Endothelial cell of umbilical vein (primary cell): ENCODE measurements around the gene CSHL1. TPM values are rescaled to one million over a fixed set of nuclear protein-coding genes. Genes with fewer than 3 reads are reported as not detected.
"Not testable (repeated sequence)": the region's sequence is repeated elsewhere in the genome, so short reads cannot be mapped to it uniquely, and the experiment has no call there.

ENCODE experiments used
- BruUV-seq: library from RNA; stranded (reverse); fragments of 400-500 nt; replicated peaks from 2 replicates; lab custom pipeline; 2021; lab: Mats Ljungman, UMichigan
- CTCF ChIA-PET: fragments of 300-600, 350-600 bp; sonication (Branson Sonifier 250); formaldehyde crosslinking; loops from one replicate; lab custom pipeline; 2021; ENCODE audit warnings: antibody characterized with exemption, inconsistent platforms; lab: Charles Lee
- POLR2A ChIA-PET: fragments of 300-600, 350-600 bp; sonication (Branson Sonifier 250); formaldehyde crosslinking; loops from one replicate; lab custom pipeline; 2021; ENCODE audit warnings: antibody characterized with exemption, inconsistent platforms; lab: Charles Lee
- DNase-seq: peaks from one replicate; pipeline ENCODE4 v3.0.0-alpha.2; 2011; ENCODE audit warnings: low read depth, low spot score
- FAIRE-seq: peaks from 2 replicates; lab custom pipeline; 2011; peaks lifted over from hg19 to GRCh38; lab: Jason Lieb, UNC
- H2AFZ ChIP-seq: 2 replicates; pipeline ENCODE4 v1.6.0; 2012; ENCODE audit warnings: low read depth, low read length, control low read depth, inconsistent platforms
- H3K27ac ChIP-seq: 2 replicates; pipeline ENCODE4 v1.5.1; 2011; ENCODE audit warnings: low read depth, mild to moderate bottlenecking, control low read depth, low read length, moderate library complexity; ENCODE audit not compliant: insufficient read depth
- H3K27me3 ChIP-seq, 2 experiments: 2 replicates each; pipeline versions ENCODE4 v1.6.0 to v1.6.1; 2011; ENCODE audit warnings: low read length in 2 of 2, mixed read lengths in 1 of 2; ENCODE audit not compliant: control insufficient read depth in 2 of 2, insufficient read depth in 2 of 2
- H3K36me3 ChIP-seq, 2 experiments: 2 replicates in 1 of 2; 3 replicates in 1 of 2; pipeline ENCODE4 v1.5.1; 2011; ENCODE audit warnings: low read length in 2 of 2, mild to moderate bottlenecking in 1 of 2, moderate library complexity in 1 of 2; ENCODE audit not compliant: control insufficient read depth in 2 of 2, insufficient read depth in 2 of 2; ENCODE audit errors: extremely low read depth in 1 of 2
- H3K4me1 ChIP-seq: 3 replicates; pipeline ENCODE4 v1.5.1; 2011; ENCODE audit warnings: mild to moderate bottlenecking, low read length; ENCODE audit not compliant: control insufficient read depth, insufficient read depth; ENCODE audit errors: extremely low read depth
- H3K4me2 ChIP-seq: 2 replicates; pipeline ENCODE4 v1.6.1; 2011; ENCODE audit warnings: low read length, control low read depth, mixed read lengths; ENCODE audit not compliant: insufficient read depth
- H3K4me3 ChIP-seq, 3 experiments: fragments of 200-600 bp in 1 of 3; sonication (generic), shearing (Covaris generic) in 1 of 3; replicated peaks in 1 of 3; 2 replicates each; pipeline ENCODE4 v1.5.1; 2011 to 2016; ENCODE audit warnings: control low read depth in 3 of 3, low read length in 3 of 3, mild to moderate bottlenecking in 2 of 3, inconsistent platforms in 1 of 3, low read depth in 1 of 3, moderate library complexity in 1 of 3; ENCODE audit not compliant: insufficient read depth in 1 of 3
- H3K79me2 ChIP-seq: 2 replicates; pipeline ENCODE4 v1.6.0; 2012; ENCODE audit warnings: low read length, inconsistent platforms; ENCODE audit not compliant: control insufficient read depth, insufficient read depth
- H3K9ac ChIP-seq: replicated peaks from 2 replicates; pipeline ENCODE3; 2011; ENCODE audit warnings: low read length, control low read depth; ENCODE audit not compliant: insufficient read depth; ENCODE audit errors: extremely low read depth
- H3K9me1 ChIP-seq: replicated peaks from 3 replicates; pipeline ENCODE4 v1.6.0; 2011; ENCODE audit warnings: mild to moderate bottlenecking, low read length; ENCODE audit not compliant: control insufficient read depth, insufficient read depth; ENCODE audit errors: extremely low read depth
- H3K9me3 ChIP-seq: replicated peaks from 2 replicates; pipeline ENCODE4 v1.5.1; 2012; ENCODE audit warnings: low read length, inconsistent platforms; ENCODE audit not compliant: control insufficient read depth, insufficient read depth
- H4K20me1 ChIP-seq: replicated peaks from 2 replicates; pipeline ENCODE3; 2011; ENCODE audit warnings: mild to moderate bottlenecking, low read length; ENCODE audit not compliant: control insufficient read depth, insufficient read depth; ENCODE audit errors: extremely low read depth
- CTCF ChIP-seq, 2 donors: IDR thresholded peaks; 1 replicate in 1 of 2; 2 replicates in 1 of 2; pipeline ENCODE4 v1.5.1; 2011; ENCODE audit warnings: low read length in 2 of 2, mild to moderate bottlenecking in 2 of 2, moderate library complexity in 2 of 2, control low read depth in 1 of 2, inconsistent platforms in 1 of 2, low read depth in 1 of 2; ENCODE audit not compliant: insufficient read depth in 1 of 2; ENCODE audit errors: extremely low read depth in 1 of 2
- EZH2 ChIP-seq: IDR thresholded peaks from 2 replicates; pipeline ENCODE4 v1.6.1; 2012; ENCODE audit warnings: borderline replicate concordance, low read depth, mild to moderate bottlenecking, moderate library complexity, low read length, inconsistent platforms; ENCODE audit not compliant: severe bottlenecking
- FOS ChIP-seq: IDR thresholded peaks from 2 replicates; pipeline ENCODE4 v1.6.1; 2011; ENCODE audit warnings: mild to moderate bottlenecking, low read length, moderate library complexity, borderline replicate concordance; ENCODE audit not compliant: insufficient read depth
- GATA2 ChIP-seq: IDR thresholded peaks from 2 replicates; pipeline ENCODE4 v1.7.0; 2011; ENCODE audit warnings: low read depth, mild to moderate bottlenecking, moderate library complexity, mixed read lengths, low read length; ENCODE audit not compliant: insufficient read length, insufficient read depth
- JUN ChIP-seq: IDR thresholded peaks from 2 replicates; pipeline ENCODE4 v1.6.1; 2011; ENCODE audit warnings: borderline replicate concordance, low read depth; ENCODE audit not compliant: insufficient read length, insufficient read depth
- MAX ChIP-seq: IDR thresholded peaks from 2 replicates; pipeline ENCODE4 v1.6.1; 2011; ENCODE audit not compliant: insufficient read depth, insufficient read length
- MYC ChIP-seq: IDR thresholded peaks from one replicate; pipeline ENCODE4 v1.6.1; 2011; ENCODE audit warnings: mild to moderate bottlenecking, low read depth, low read length
- POLR2A ChIP-seq: IDR thresholded peaks from 2 replicates; pipeline ENCODE4 v1.6.1; 2012; ENCODE audit warnings: low read depth, mild to moderate bottlenecking, control low read depth, low read length
- POLR2AphosphoS5 ChIP-seq: IDR thresholded peaks from 2 replicates; pipeline ENCODE4 v1.6.1; 2012; ENCODE audit warnings: low read depth, mild to moderate bottlenecking, control low read depth, low read length, moderate library complexity; ENCODE audit not compliant: insufficient read depth
- dilution Hi-C: fragments of 300-500 bp; cut with MboI; formaldehyde crosslinking; loops from one replicate; pipeline ENCODE4 v1.15.0; 2019; ENCODE audit warnings: low sequenced_read_pairs; ENCODE audit not compliant: extremely low pct_ligation_motif_present
- intact Hi-C: fragments of 100-400 bp; cut with micrococcal nuclease; formaldehyde crosslinking; loops from one replicate; pipeline ENCODE4 v1.10.0; 2022
- polyA plus RNA-seq, 4 experiments: library from polyadenylated mRNA; depleted of rRNA in 3 of 4; stranded (reverse) in 3 of 4; unstranded in 1 of 4; fragments of >200 nt; gene quantifications; 2 replicates each; pipeline versions ENCODE4 v1.2.1 to v1.2.3, GENCODE V29; 2011 to 2012; ENCODE audit warnings: missing spikeins in 1 of 4
- total RNA-seq: library from RNA; stranded (reverse); gene quantifications from 2 replicates; pipeline ENCODE4 v1.2.3, GENCODE V29; 2021

Gene CSHL1
- total and polyA plus RNA-seq, 2 donors (not counting 3 experiments of a cell fraction or from before 2014, with no cell fraction given) = not detected

- H3K79me2 ChIP-seq, H3K27me3 ChIP-seq, H2AFZ ChIP-seq, H3K9me3 ChIP-seq, H3K27ac ChIP-seq, H3K9me1 ChIP-seq, H3K4me1 ChIP-seq, H3K4me3 ChIP-seq, FAIRE-seq, H4K20me1 ChIP-seq, DNase-seq, H3K4me2 ChIP-seq, intact Hi-C loops, H3K9ac ChIP-seq, POLR2A ChIA-PET, BruUV-seq, H3K36me3 ChIP-seq, dilution Hi-C loops: not testable (repeated sequence)
- CTCF ChIA-PET = interaction anchor here (1.0 to 7.3 kb wide), 5 partner anchors 11 to 215 kb away, joined by 3 to 183 read pairs (median 107); no protein-coding TSS in a partner anchor
Observed at GRCh38 chr17:63917206-63917605, 6.1 kb upstream of the CSHL1 start.

GRCh38 chr17:63916566-63917185, 5.6 kb upstream of the CSHL1 start:
- CTCF ChIA-PET = interaction anchor here (1.2 to 7.3 kb wide), 3 partner anchors 72 to 217 kb away, joined by 3 to 183 read pairs (median 159); no protein-coding TSS in a partner anchor
- Histone ChIP-seq H3K4me1 (no peaks in the 10 kb centered on the region), H3K79me2 (no peaks in the 10 kb centered on the region), H3K4me2 (no peak overlapping the region), H2AFZ (no peak overlapping the region), H4K20me1 (no peaks in the 10 kb centered on the region), H3K9me1 (no peaks in the 10 kb centered on the region), H3K36me3 (no peaks in the 10 kb centered on the region), H3K4me3 (no peak overlapping the region), H3K9ac (no peak overlapping the region), H3K27me3 (peaks cover 0 to 3% of the 10 kb centered on the region in 2 experiments), H3K27ac (no peak overlapping the region), H3K9me3 (no peaks in the 10 kb centered on the region)
- no TSS peak for BruUV-seq
- POLR2A ChIA-PET = no interaction called here
- intact Hi-C loops (no loop called here), dilution Hi-C loops (no loop called here)
- TF ChIP-seq POLR2A = no peak
- TF ChIP-seq GATA2 = no peak
- no peak for TF ChIP-seq MAX
- TF ChIP-seq POLR2AphosphoS5 = no peak
- no peak for TF ChIP-seq EZH2
- TF ChIP-seq CTCF (IDR thresholded peaks at IDR 0.05; ENCODE audit: extremely low read depth in 1 of 2, insufficient read depth in 1 of 2, low read depth in 1 of 2, low read length in 2 of 2) = no peak
- TF ChIP-seq MYC = no peak
- TF ChIP-seq FOS = no peak
- no peak for TF ChIP-seq JUN
- no peak for DNase-seq
- no peak for FAIRE-seq

- H3K4me2 ChIP-seq, H3K9me1 ChIP-seq, POLR2A ChIA-PET, H3K9me3 ChIP-seq, dilution Hi-C loops, H2AFZ ChIP-seq, intact Hi-C loops, H3K79me2 ChIP-seq, H4K20me1 ChIP-seq, H3K9ac ChIP-seq, BruUV-seq, H3K27ac ChIP-seq, H3K4me3 ChIP-seq, H3K36me3 ChIP-seq, H3K4me1 ChIP-seq, H3K27me3 ChIP-seq, DNase-seq: not testable (repeated sequence)
- CTCF ChIA-PET = interaction anchor here (1.1 to 7.3 kb wide), 4 partner anchors 31 to 218 kb away, joined by 3 to 183 read pairs (median 82); no protein-coding TSS in a partner anchor
- FAIRE-seq = peak; percentile 63
Observed at GRCh38 chr17:63915753-63916152, 4.7 kb upstream of the CSHL1 start.
